Natural killer cell (primary cell): ENCODE measurements around the gene PRG3. TPM values are rescaled to one million over a fixed set of nuclear protein-coding genes. Genes with fewer than 3 reads are reported as not detected.
A peak's percentile ranks its signal among the peaks of the same experiment; 100 is the strongest.

Experiments
- ATAC-seq, 3 donors: fragments of 150-1000 bp in 2 of 3; fragments of 200-7000 bp in 1 of 3; cut with Tn5 transposase; 1 replicate in 1 of 3; 2 replicates in 2 of 3; pipeline ENCODE4 v1.10.0; 2021; ENCODE audit warnings: mild to moderate bottlenecking in 2 of 3, moderate library complexity in 2 of 3
- DNase-seq, 2 donors: peaks; one replicate each; pipeline versions ENCODE4 v3.0.0 to v3.0.0-alpha.2; 2013 to 2021; ENCODE audit warnings: mixed read lengths in 1 of 2
- H3K27ac ChIP-seq: one replicate; pipeline ENCODE4 v1.5.1; 2013; ENCODE audit warnings: mild to moderate bottlenecking, low read length
- H3K27me3 ChIP-seq: one replicate; pipeline ENCODE4 v1.6.1; 2013; ENCODE audit warnings: low read length; ENCODE audit not compliant: control insufficient read depth, insufficient read depth
- H3K36me3 ChIP-seq: one replicate; pipeline ENCODE4 v1.6.1; 2013; ENCODE audit warnings: low read length; ENCODE audit not compliant: control insufficient read depth, insufficient read depth
- H3K4me1 ChIP-seq: one replicate; pipeline ENCODE4 v1.6.1; 2013; ENCODE audit warnings: low read length; ENCODE audit not compliant: control insufficient read depth, insufficient read depth
- H3K4me3 ChIP-seq: one replicate; pipeline ENCODE4 v1.5.1; 2013; ENCODE audit warnings: low read length
- H3K9me3 ChIP-seq: one replicate; pipeline ENCODE4 v1.6.1; 2013; ENCODE audit warnings: low read length; ENCODE audit not compliant: control insufficient read depth, insufficient read depth
- H3K27ac Mint-ChIP-seq, 2 donors: one replicate each; pipeline ENCODE4 v1.8.0; 2022; ENCODE audit warnings: mild to moderate bottlenecking in 2 of 2, mixed read lengths in 2 of 2, moderate library complexity in 1 of 2
- H3K27me3 Mint-ChIP-seq, 2 donors: one replicate each; pipeline ENCODE4 v1.8.0; 2022; ENCODE audit warnings: low read depth in 2 of 2, mixed read lengths in 2 of 2
- H3K36me3 Mint-ChIP-seq: one replicate; pipeline ENCODE4 v1.8.0; 2022; ENCODE audit warnings: mixed read lengths
- H3K4me1 Mint-ChIP-seq, 2 donors: one replicate each; pipeline ENCODE4 v1.8.0; 2022; ENCODE audit warnings: mixed read lengths in 2 of 2
- H3K4me3 Mint-ChIP-seq: one replicate; pipeline ENCODE4 v1.8.0; 2022; ENCODE audit warnings: mild to moderate bottlenecking, moderate library complexity, mixed read lengths
- H3K9me3 Mint-ChIP-seq, 2 donors: one replicate each; pipeline ENCODE4 v1.8.0; 2022; ENCODE audit warnings: mixed read lengths in 2 of 2
- WGBS: methylation state at CpG from one replicate; pipeline ENCODE4 v1.1.7; 2013; ENCODE audit warnings: missing lambda C conversion rate; ENCODE audit not compliant: insufficient coverage; 5-methylcytosine and 5-hydroxymethylcytosine counted together
- intact Hi-C: fragments of 100-400 bp; cut with micrococcal nuclease; formaldehyde crosslinking; loops from one replicate; pipeline ENCODE4 v1.14.2; 2022
- total RNA-seq, 4 donors: library from RNA; stranded (reverse); fragments of 120-200 nt in 1 of 4; gene quantifications; one replicate each; pipeline versions ENCODE4 v1.2.3 to v1.2.4, GENCODE V29; 2013 to 2022
- TF ChIP-seq, protein P1 (sequence below): fragments of 200-600 bp; IDR thresholded peaks from one replicate; pipeline ENCODE4 v1.8.0; 2022; ENCODE audit warnings: antibody characterized with exemption

Gene PRG3
- total RNA-seq, 3 donors from 2014 or later (not counting 1 experiment from before 2014, with no cell fraction given): not detected

DNA sequence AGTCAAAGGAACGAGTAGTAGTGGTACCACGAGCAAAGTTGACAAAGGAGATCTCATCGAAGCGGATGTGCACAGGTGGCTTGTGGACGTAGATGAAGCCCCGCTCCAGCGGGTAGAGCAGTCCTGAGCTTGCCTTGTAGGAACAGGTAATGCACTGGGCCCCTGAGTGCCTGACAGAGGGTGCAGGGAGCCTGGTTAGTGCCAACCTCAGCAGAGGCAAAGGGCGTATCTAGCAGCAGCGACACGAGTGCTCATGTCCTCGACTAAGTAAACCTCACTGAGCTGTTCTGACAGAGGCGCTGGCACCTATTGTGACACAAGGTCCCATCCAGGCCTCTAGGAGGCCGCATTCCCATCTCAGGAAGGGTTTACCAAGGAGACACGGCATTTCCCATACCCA, 49.2 kb downstream of the PRG3 start:
- no peak overlapping the region for H3K4me3 Mint-ChIP-seq
- TF ChIP-seq, protein P1, sequence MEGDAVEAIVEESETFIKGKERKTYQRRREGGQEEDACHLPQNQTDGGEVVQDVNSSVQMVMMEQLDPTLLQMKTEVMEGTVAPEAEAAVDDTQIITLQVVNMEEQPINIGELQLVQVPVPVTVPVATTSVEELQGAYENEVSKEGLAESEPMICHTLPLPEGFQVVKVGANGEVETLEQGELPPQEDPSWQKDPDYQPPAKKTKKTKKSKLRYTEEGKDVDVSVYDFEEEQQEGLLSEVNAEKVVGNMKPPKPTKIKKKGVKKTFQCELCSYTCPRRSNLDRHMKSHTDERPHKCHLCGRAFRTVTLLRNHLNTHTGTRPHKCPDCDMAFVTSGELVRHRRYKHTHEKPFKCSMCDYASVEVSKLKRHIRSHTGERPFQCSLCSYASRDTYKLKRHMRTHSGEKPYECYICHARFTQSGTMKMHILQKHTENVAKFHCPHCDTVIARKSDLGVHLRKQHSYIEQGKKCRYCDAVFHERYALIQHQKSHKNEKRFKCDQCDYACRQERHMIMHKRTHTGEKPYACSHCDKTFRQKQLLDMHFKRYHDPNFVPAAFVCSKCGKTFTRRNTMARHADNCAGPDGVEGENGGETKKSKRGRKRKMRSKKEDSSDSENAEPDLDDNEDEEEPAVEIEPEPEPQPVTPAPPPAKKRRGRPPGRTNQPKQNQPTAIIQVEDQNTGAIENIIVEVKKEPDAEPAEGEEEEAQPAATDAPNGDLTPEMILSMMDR: no peak
- DNase-seq (no peak), ATAC-seq (no peak)
- H3K9me3 Mint-ChIP-seq: no peaks in the 10 kb centered on the region
- no peaks in the 10 kb centered on the region for H3K27me3 ChIP-seq
- H3K36me3 Mint-ChIP-seq: peaks cover 37% of the 10 kb centered on the region
- H3K27ac ChIP-seq: no peak overlapping the region
- H3K4me1 Mint-ChIP-seq: peaks cover 31 to 33% of the 10 kb centered on the region in 2 donors
- 95% methylated on average over 14 of the region's 14 CpGs for WGBS
- no peaks in the 10 kb centered on the region for H3K9me3 ChIP-seq
- no peaks in the 10 kb centered on the region for H3K27me3 Mint-ChIP-seq
- H3K4me1 ChIP-seq: peaks cover 19% of the 10 kb centered on the region
- H3K27ac Mint-ChIP-seq: no peak overlapping the region
- intact Hi-C loops: no loop called here
- peaks cover 58% of the 10 kb centered on the region for H3K36me3 ChIP-seq
- H3K4me3 ChIP-seq: no peak overlapping the region

DNA sequence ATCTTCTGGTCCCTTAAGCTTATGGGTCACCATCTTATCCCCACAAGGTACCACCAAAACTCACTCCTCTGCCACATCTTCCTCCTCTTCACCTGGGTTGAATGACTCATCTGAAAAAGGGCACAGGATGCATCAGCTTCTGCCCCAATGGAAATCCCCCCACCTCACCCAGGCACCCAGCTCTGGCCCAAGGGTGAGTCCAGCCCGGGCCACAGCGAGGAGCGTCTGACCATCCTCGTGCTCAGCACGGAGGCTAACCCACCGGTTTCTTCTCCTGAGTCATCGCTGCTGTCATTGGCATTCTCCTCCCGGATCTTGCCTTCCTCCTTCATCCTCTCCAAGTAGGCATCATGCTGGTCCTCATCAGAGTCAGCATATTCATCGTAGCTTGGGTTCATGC, 50.9 kb downstream of the PRG3 start:
- Mint-ChIP-seq H3K27ac (no peak overlapping the region), H3K4me1 (peaks cover 28 to 31% of the 10 kb centered on the region in 2 donors), H3K27me3 (no peaks in the 10 kb centered on the region), H3K4me3 (no peak overlapping the region), H3K36me3 (peaks cover 37% of the 10 kb centered on the region), H3K9me3 (no peaks in the 10 kb centered on the region)
- Histone ChIP-seq H3K27me3 (no peaks in the 10 kb centered on the region), H3K9me3 (no peaks in the 10 kb centered on the region), H3K27ac (no peak overlapping the region), H3K36me3 (peaks cover 60% of the 10 kb centered on the region), H3K4me1 (peaks cover 22% of the 10 kb centered on the region), H3K4me3 (no peak overlapping the region)
- 85% methylated on average over 9 of the region's 9 CpGs for WGBS
- DNase-seq (no peak), ATAC-seq (no peak)
- TF ChIP-seq, protein P1: no peak
- intact Hi-C loops: no loop called here

DNA sequence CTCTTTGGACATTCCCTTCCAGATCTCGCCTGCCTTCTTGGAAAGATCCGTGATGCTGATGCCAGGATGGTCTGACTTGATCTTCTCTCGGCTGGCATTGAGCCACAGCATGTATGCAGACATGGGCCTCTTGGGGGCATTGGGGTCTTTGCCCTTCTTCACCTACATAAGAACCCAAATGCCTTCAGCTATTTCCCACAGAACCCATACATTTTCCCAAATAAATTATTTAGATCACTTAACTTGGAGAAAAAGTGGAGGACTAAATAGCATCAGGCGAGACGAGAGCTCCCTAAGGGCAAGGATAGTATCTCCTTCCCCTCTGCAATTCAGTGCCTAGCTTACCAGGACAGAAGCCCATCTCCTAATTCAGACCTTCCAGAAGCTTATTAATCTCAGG, 53.2 kb downstream of the PRG3 start:
- Mint-ChIP-seq H3K27me3 (no peaks in the 10 kb centered on the region), H3K36me3 (peaks cover 37% of the 10 kb centered on the region), H3K9me3 (no peaks in the 10 kb centered on the region), H3K27ac (peak overlapping the region; percentile 96 to 97), H3K4me1 (peaks cover 10 to 28% of the 10 kb centered on the region in 2 donors), H3K4me3 (peak overlapping the region; percentile 79)
- intact Hi-C loops: no loop called here
- DNase-seq (no peak), ATAC-seq (no peak)
- Histone ChIP-seq H3K36me3 (peaks cover 54% of the 10 kb centered on the region), H3K4me3 (no peak overlapping the region), H3K27me3 (no peaks in the 10 kb centered on the region), H3K9me3 (no peaks in the 10 kb centered on the region), H3K4me1 (peaks cover 19% of the 10 kb centered on the region), H3K27ac (no peak overlapping the region)
- TF ChIP-seq, protein P1: no peak
- WGBS: 97% methylated on average over 5 of the region's 5 CpGs

Other genes starting within 250 kb of the PRG3 start
- not detected for gene LRRC55, start 199.2 kb downstream of the PRG3 start, total RNA-seq
- under 1 TPM in 1 of 3 donors, not detected in 2; 0.07 TPM for gene APLNR, start 143.9 kb downstream of the PRG3 start, total RNA-seq
- gene TNKS1BP1, start 56.2 kb downstream of the PRG3 start, total RNA-seq: 1 to 10 TPM; 4.3 to 9.3 (median 7.5) TPM
- gene SSRP1, start 45.3 kb downstream of the PRG3 start, total RNA-seq: 10 to 100 TPM; 45.5 to 50.0 (median 47.1) TPM
- not detected for gene P2RX3, start 42.8 kb downstream of the PRG3 start, total RNA-seq
- 1 to 10 TPM in 2 of 3 donors, not detected in 1; 1.2 to 2.4 TPM for gene PRG2, start 9.5 kb upstream of the PRG3 start, total RNA-seq
- gene SLC43A3, start 46.0 kb upstream of the PRG3 start, total RNA-seq: 10 to 100 TPM; 17.0 to 22.2 (median 20.7) TPM
- gene RTN4RL2, start 79.4 kb upstream of the PRG3 start, total RNA-seq: under 1 TPM; 0.38 to 0.61 (median 0.48) TPM
- 10 to 100 TPM; 11.3 to 20.6 (median 13.9) TPM for gene SLC43A1, start 134.6 kb upstream of the PRG3 start, total RNA-seq
- gene TIMM10, start 149.6 kb upstream of the PRG3 start, total RNA-seq: 10 to 100 TPM; 15.0 to 18.8 (median 17.1) TPM
- gene SMTNL1, start 156.4 kb upstream of the PRG3 start, total RNA-seq: not detected
- gene UBE2L6, start 186.5 kb upstream of the PRG3 start, total RNA-seq: 100 to 1,000 TPM in 2 of 3 donors, 10 to 100 TPM in 1; 89.1 to 108 (median 103) TPM
- under 1 TPM in 1 of 3 donors, not detected in 2; 0.50 TPM for gene SERPING1, start 216.5 kb upstream of the PRG3 start, total RNA-seq